ENCODE results near the gene SLC35F3. TPM values are rescaled to one million over a fixed set of nuclear protein-coding genes. Genes with fewer than 3 reads are reported as not detected.

Gene SLC35F3
- total RNA-seq, 2 donors from 2014 or later = 14.4 to 14.8 TPM

DNA sequence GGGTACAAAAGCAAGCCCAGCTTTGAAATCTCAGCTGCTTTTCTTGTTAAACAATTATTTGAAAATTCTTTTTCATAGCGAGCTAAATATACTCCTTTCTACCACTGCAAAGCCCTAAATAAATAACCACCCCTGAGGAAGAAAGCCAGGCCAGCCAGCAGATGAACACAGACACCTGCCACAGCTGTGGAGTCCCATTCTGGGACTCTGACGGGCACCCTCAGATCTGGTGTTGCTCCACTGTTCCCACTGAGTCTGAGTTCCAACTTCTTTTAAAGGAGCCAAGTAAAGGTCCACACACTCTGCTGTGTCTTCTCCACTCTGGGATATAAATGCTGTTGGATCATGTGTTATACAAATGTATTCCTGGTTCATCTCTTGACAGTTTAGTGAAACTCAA lies 391.1 kb downstream of the SLC35F3 start:
- H3K9ac ChIP-seq (ENCODE audit: extremely low read depth, low read length, poor library complexity, severe bottlenecking) = no peak overlapping the region
- Mint-ChIP-seq H3K9me3 (peaks cover 14% of the 10 kb centered on the region), H3K4me3 (no peak overlapping the region), H3K27ac (no peak overlapping the region), H3K27me3 (ENCODE audit: insufficient read depth) (no peaks in the 10 kb centered on the region), H3K36me3 (ENCODE audit: low read depth) (peaks cover 7% of the 10 kb centered on the region), H3K4me1 (peaks cover 2% of the 10 kb centered on the region)
- H3K9me3 ChIP-seq (ENCODE audit: control insufficient read depth, low read length) = peaks cover 12% of the 10 kb centered on the region
- H3K36me3 ChIP-seq (ENCODE audit: control insufficient read depth, insufficient read depth, low read length) = no peaks in the 10 kb centered on the region
- 80 to 83% methylated on average over 1 to 2 of the region's 2 CpGs for WGBS, 2 experiments (ENCODE audit: insufficient coverage in 1 of 2, insufficient read length in 1 of 2)
- no peak for TF ChIP-seq CTCF (conservative IDR thresholded peaks at IDR 0.05)
- no peak for DNase-seq
- H3K27me3 ChIP-seq (ENCODE audit: control insufficient read depth, insufficient read depth, low read length, poor library complexity, severe bottlenecking) = no peaks in the 10 kb centered on the region
- H3K4me3 ChIP-seq (ENCODE audit: low read length) = no peak overlapping the region
- no peaks in the 10 kb centered on the region for H3K4me1 ChIP-seq (ENCODE audit: control insufficient read depth, insufficient read depth, low read length)
- no peak overlapping the region for H3K27ac ChIP-seq (ENCODE audit: low read depth, low read length)

- H3K27ac ChIP-seq (ENCODE audit: low read depth, low read length) = no peak overlapping the region
- 94 to 100% methylated on average over 4 of the region's 4 CpGs for WGBS, 2 experiments (ENCODE audit: insufficient coverage in 1 of 2, insufficient read length in 1 of 2)
- peaks cover 7% of the 10 kb centered on the region for H3K9me3 Mint-ChIP-seq
Observed at GRCh38 chr1:234296496-234296895, 392.0 kb downstream of the SLC35F3 start.

DNA sequence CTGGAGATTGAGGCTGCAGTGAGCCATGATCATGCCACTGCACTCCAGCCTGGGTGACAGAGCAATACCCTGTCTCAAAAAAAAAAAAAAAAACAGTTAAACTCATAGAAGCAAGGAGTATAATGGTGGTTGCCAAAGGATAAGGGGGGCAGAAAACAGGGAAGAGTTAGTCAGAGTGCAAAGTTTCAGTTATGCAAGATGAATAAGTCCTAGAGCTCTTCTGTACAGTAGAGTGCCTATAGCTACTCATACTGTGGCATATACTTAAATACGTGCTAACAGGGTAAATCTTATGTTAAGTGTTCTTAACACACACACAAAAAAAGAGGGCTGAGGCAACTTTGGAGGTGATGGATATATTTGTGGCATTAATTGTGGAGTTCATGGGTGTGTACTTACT lies 393.2 kb downstream of the SLC35F3 start:
- Mint-ChIP-seq H3K4me3 (no peak overlapping the region), H3K27ac (no peak overlapping the region), H3K27me3 (ENCODE audit: insufficient read depth) (no peaks in the 10 kb centered on the region), H3K9me3 (peaks cover 7% of the 10 kb centered on the region), H3K4me1 (peaks cover 2% of the 10 kb centered on the region), H3K36me3 (ENCODE audit: low read depth) (peaks cover 7% of the 10 kb centered on the region)
- no peak for DNase-seq
- Histone ChIP-seq H3K27ac (ENCODE audit: low read depth, low read length) (no peak overlapping the region), H3K36me3 (ENCODE audit: control insufficient read depth, insufficient read depth, low read length) (no peaks in the 10 kb centered on the region), H3K4me1 (ENCODE audit: control insufficient read depth, insufficient read depth, low read length) (no peaks in the 10 kb centered on the region), H3K27me3 (ENCODE audit: control insufficient read depth, insufficient read depth, low read length, poor library complexity, severe bottlenecking) (no peaks in the 10 kb centered on the region), H3K9ac (ENCODE audit: extremely low read depth, low read length, poor library complexity, severe bottlenecking) (no peak overlapping the region), H3K9me3 (ENCODE audit: control insufficient read depth, low read length) (peaks cover 5% of the 10 kb centered on the region), H3K4me3 (ENCODE audit: low read length) (no peak overlapping the region)
- WGBS, 2 experiments (ENCODE audit: insufficient coverage in 1 of 2, insufficient read length in 1 of 2) = 100% methylated on average over 1 of the region's 1 CpG; no CpG with 5 or more reads in 1 of the 2 experiments
- TF ChIP-seq CTCF (conservative IDR thresholded peaks at IDR 0.05) = no peak

More at GRCh38 chr1:234296496-234296895, 392.0 kb downstream of the SLC35F3 start:
- Mint-ChIP-seq H3K36me3 (ENCODE audit: low read depth) (peaks cover 7% of the 10 kb centered on the region), H3K27ac (no peak overlapping the region), H3K4me1 (peaks cover 2% of the 10 kb centered on the region), H3K27me3 (ENCODE audit: insufficient read depth) (no peaks in the 10 kb centered on the region), H3K4me3 (no peak overlapping the region)
- H3K27me3 ChIP-seq (ENCODE audit: control insufficient read depth, insufficient read depth, low read length, poor library complexity, severe bottlenecking) = no peaks in the 10 kb centered on the region
- peaks cover 5% of the 10 kb centered on the region for H3K9me3 ChIP-seq (ENCODE audit: control insufficient read depth, low read length)
- no peak overlapping the region for H3K4me3 ChIP-seq (ENCODE audit: low read length)
- no peaks in the 10 kb centered on the region for H3K36me3 ChIP-seq (ENCODE audit: control insufficient read depth, insufficient read depth, low read length)
- no peak overlapping the region for H3K9ac ChIP-seq (ENCODE audit: extremely low read depth, low read length, poor library complexity, severe bottlenecking)
- TF ChIP-seq CTCF (conservative IDR thresholded peaks at IDR 0.05) = no peak
- no peaks in the 10 kb centered on the region for H3K4me1 ChIP-seq (ENCODE audit: control insufficient read depth, insufficient read depth, low read length)
- DNase-seq = no peak
